ENCODE results near the gene GFI1B. TPM values are rescaled to one million over a fixed set of nuclear protein-coding genes. Genes with fewer than 3 reads are reported as not detected.

GFI1B gene
- total and polyA plus RNA-seq, 2 of the 13 experiments (the other 11 are each of a cell fraction or from before 2014, with no cell fraction given) = 0.15 to 0.51 TPM

- TF ChIP-seq EZH2 (conservative IDR thresholded peaks at IDR 0.05; ENCODE audit: low read depth, low read length) (no peak), ZNF563 (CRISPR knock-in tag; IDR thresholded peaks at IDR 0.05) (peak; percentile 77; the same call in 1 of the 2 replicates), RFXAP (CRISPR knock-in tag; IDR thresholded peaks at IDR 0.05; ENCODE audit: borderline replicate concordance) (0 out of 2 replicates have a peak, but pooled peaks have one; percentile 19), TRIM24 (CRISPR knock-in tag; IDR thresholded peaks at IDR 0.05) (no peak), ZNF782 (CRISPR knock-in tag; IDR thresholded peaks at IDR 0.05; ENCODE audit: borderline replicate concordance) (peak; percentile 30; the same call in 1 of the 2 replicates), ZNF572 (CRISPR knock-in tag; IDR thresholded peaks at IDR 0.05) (no peak), HDAC2 (CRISPR knock-in tag; IDR thresholded peaks at IDR 0.05) (0 out of 2 replicates have a peak, but pooled peaks have one; percentile 20), MEF2D (CRISPR knock-in tag; IDR thresholded peaks at IDR 0.05) (peak; percentile 43; the same call in 1 of the 2 replicates), HOXD1 (CRISPR knock-in tag; IDR thresholded peaks at IDR 0.05) (0 out of 2 replicates have a peak, but pooled peaks have one; percentile 55), TGIF2 (CRISPR knock-in tag; IDR thresholded peaks at IDR 0.05) (peak; percentile 56; the same call in 1 of the 2 replicates), CENPT (CRISPR knock-in tag; IDR thresholded peaks at IDR 0.05; ENCODE audit: low read depth) (no peak), ZNF850 (CRISPR knock-in tag; conservative IDR thresholded peaks at IDR 0.05) (no peak), ZNF598 (CRISPR knock-in tag; IDR thresholded peaks at IDR 0.05; ENCODE audit: borderline replicate concordance) (no peak), ATAD3A (CRISPR knock-in tag; IDR thresholded peaks at IDR 0.05) (0 out of 2 replicates have a peak, but pooled peaks have one; percentile 65), NFATC3 (CRISPR knock-in tag; IDR thresholded peaks at IDR 0.05) (0 out of 2 replicates have a peak, but pooled peaks have one; percentile 56), ZNF317 (CRISPR knock-in tag; IDR thresholded peaks at IDR 0.05) (no peak), SPEN (CRISPR knock-in tag; IDR thresholded peaks at IDR 0.05; ENCODE audit: low read depth) (peak; percentile 91), MAX (IDR thresholded peaks at IDR 0.05) (no peak; the same call in 1 of the 2 replicates), MAFK (conservative IDR thresholded peaks at IDR 0.05 in 1 of 2, IDR thresholded peaks at IDR 0.05 in 1 of 2; ENCODE audit: low read length in 2 of 2) (no peak), RNF2 (conservative IDR thresholded peaks at IDR 0.05; ENCODE audit: low read depth) (no peak)
- TF ChIP-seq, protein P1, sequence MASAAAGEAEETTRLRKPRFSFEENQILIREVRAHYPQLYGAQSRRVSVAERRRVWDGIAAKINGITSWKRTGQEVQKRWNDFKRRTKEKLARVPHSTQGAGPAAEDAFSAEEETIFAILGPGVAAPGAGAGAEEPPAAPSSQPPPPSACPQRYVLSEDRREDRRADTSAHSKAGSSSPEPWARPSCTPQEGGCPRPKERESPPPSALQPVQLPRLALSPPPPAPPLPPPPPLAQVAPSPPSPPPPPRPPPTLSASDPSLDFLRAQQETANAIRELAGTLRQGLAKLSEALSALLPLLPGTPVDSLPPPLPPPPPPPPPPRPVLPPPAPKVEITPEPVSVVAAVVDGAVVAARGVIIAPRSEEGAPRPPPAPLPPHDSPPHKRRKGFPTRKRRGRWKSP (CRISPR knock-in tag; IDR thresholded peaks at IDR 0.05) = peak; percentile 86
- TF ChIP-seq, protein P2, sequence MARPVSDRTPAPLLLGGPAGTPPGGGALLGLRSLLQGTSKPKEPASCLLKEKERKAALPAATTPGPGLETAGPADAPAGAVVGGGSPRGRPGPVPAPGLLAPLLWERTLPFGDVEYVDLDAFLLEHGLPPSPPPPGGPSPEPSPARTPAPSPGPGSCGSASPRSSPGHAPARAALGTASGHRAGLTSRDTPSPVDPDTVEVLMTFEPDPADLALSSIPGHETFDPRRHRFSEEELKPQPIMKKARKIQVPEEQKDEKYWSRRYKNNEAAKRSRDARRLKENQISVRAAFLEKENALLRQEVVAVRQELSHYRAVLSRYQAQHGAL (CRISPR knock-in tag; IDR thresholded peaks at IDR 0.05; ENCODE audit: not compliant biosample characterization) = no peak
- TF ChIP-seq, protein P3, sequence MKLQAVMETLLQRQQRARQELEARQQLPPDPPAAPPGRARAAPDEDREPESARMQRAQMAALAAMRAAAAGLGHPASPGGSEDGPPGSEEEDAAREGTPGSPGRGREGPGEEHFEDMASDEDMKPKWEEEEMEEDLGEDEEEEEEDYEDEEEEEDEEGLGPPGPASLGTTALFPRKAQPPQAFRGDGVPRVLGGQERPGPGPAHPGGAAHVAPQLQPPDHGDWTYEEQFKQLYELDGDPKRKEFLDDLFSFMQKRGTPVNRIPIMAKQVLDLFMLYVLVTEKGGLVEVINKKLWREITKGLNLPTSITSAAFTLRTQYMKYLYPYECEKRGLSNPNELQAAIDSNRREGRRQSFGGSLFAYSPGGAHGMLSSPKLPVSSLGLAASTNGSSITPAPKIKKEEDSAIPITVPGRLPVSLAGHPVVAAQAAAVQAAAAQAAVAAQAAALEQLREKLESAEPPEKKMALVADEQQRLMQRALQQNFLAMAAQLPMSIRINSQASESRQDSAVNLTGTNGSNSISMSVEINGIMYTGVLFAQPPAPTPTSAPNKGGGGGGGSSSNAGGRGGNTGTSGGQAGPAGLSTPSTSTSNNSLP (IDR thresholded peaks at IDR 0.05; ENCODE audit: low read depth, low read length) = peak; percentile 40; the same call in 1 of the 2 replicates
- TF ChIP-seq, protein P4, sequence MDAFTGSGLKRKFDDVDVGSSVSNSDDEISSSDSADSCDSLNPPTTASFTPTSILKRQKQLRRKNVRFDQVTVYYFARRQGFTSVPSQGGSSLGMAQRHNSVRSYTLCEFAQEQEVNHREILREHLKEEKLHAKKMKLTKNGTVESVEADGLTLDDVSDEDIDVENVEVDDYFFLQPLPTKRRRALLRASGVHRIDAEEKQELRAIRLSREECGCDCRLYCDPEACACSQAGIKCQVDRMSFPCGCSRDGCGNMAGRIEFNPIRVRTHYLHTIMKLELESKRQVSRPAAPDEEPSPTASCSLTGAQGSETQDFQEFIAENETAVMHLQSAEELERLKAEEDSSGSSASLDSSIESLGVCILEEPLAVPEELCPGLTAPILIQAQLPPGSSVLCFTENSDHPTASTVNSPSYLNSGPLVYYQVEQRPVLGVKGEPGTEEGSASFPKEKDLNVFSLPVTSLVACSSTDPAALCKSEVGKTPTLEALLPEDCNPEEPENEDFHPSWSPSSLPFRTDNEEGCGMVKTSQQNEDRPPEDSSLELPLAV (CRISPR knock-in tag; conservative IDR thresholded peaks at IDR 0.05; ENCODE audit: low read depth) = 0 out of 2 replicates have a peak, but pooled peaks have one; percentile 28
Measured at GRCh38 chr9:132944294-132945185, 34.0 kb upstream of the GFI1B start, which contains the start of gene TSC1 (continued).

Measured in HepG2 (cell line).